GM13977 (cell line): ENCODE measurements around the gene RAD54L.

ENCODE experiments used
- DNase-seq: peaks from one replicate; pipeline ENCODE4 v3.0.0; 2012; ENCODE audit warnings: low spot score
- CTCF ChIP-seq: IDR thresholded peaks from 2 replicates; pipeline ENCODE4 v1.5.1; 2012; ENCODE audit warnings: mild to moderate bottlenecking, control low read depth; ENCODE audit not compliant: insufficient read depth; ENCODE audit errors: extremely low read depth, missing control alignments
- in situ Hi-C: fragments of 300-500 bp; cut with MboI; formaldehyde crosslinking; loops from one replicate; pipeline ENCODE4 v1.12.0; 2022; ENCODE audit warnings: low sequenced_read_pairs, low pct_unique_long_range_greater_than_20kb, mixed read lengths, inconsistent platforms; ENCODE audit not compliant: unreplicated experiment

Gene RAD54L

GRCh38 chr1:46256523-46256922 is 9.0 kb downstream of the RAD54L start:
- in situ Hi-C loops: no loop called here
- TF ChIP-seq CTCF: no peak
- DNase-seq: no peak

GRCh38 chr1:46262508-46262907 is 14.9 kb downstream of the RAD54L start:
- DNase-seq: no peak
- TF ChIP-seq CTCF: no peak
- in situ Hi-C loops: no loop called here

GRCh38 chr1:46263146-46263545 is 15.6 kb downstream of the RAD54L start:
- DNase-seq: no peak
- in situ Hi-C loops: no loop called here
- no peak for TF ChIP-seq CTCF

GRCh38 chr1:46268578-46268977 is 21.0 kb downstream of the RAD54L start:
- in situ Hi-C loops: no loop called here
- DNase-seq: no peak
- no peak for TF ChIP-seq CTCF

GRCh38 chr1:46274225-46275029 is 26.9 kb downstream of the RAD54L start:
- no peak for TF ChIP-seq CTCF
- in situ Hi-C loops: no loop called here

GRCh38 chr1:46275030-46275337 is 27.4 kb downstream of the RAD54L start:
- DNase-seq: no peak
- in situ Hi-C loops: no loop called here
- TF ChIP-seq CTCF: no peak

More at GRCh38 chr1:46274225-46275029, 26.9 kb downstream of the RAD54L start:
- DNase-seq: no peak
